GM23338 (cell line): ENCODE results near the gene MTAP. TPM values are rescaled to one million over a fixed set of nuclear protein-coding genes. Genes with fewer than 3 reads are reported as not detected.
A peak's percentile ranks its signal among the peaks of the same experiment; 100 is the strongest.

Source experiments
- ATAC-seq: fragments of 200-7000 bp; cut with Tn5 transposase; 3 replicates; pipeline ENCODE4 v1.9.1; 2020
- DNase-seq: peaks from one replicate; pipeline ENCODE4 v3.0.0-alpha.2; 2015; ENCODE audit warnings: low spot score
- H2AFZ ChIP-seq: fragments of 200-600 bp; sonication (generic); 2 replicates; pipeline ENCODE4 v1.8.0; 2016; ENCODE audit warnings: antibody characterized with exemption, mild to moderate bottlenecking, moderate library complexity
- H3F3A ChIP-seq: fragments of 200-600 bp; sonication (generic); replicated peaks from 2 replicates; pipeline ENCODE4 v1.8.0; 2017; ENCODE audit warnings: antibody characterized with exemption, mixed run types, low read depth
- H3K27ac ChIP-seq: fragments of 200-600 bp; sonication (generic); 2 replicates; pipeline ENCODE4 v1.6.1; 2016; ENCODE audit warnings: low read depth
- H3K27me3 ChIP-seq: fragments of 200-600 bp; sonication (generic); 2 replicates; pipeline ENCODE4 v1.8.0; 2016; ENCODE audit warnings: mild to moderate bottlenecking, mixed run types, moderate library complexity; ENCODE audit not compliant: insufficient read depth
- H3K36me3 ChIP-seq: fragments of 200-600 bp; sonication (generic); 2 replicates; pipeline ENCODE4 v1.8.0; 2016; ENCODE audit warnings: mild to moderate bottlenecking; ENCODE audit not compliant: insufficient read depth
- H3K4me1 ChIP-seq: fragments of 200-600 bp; sonication (generic); 2 replicates; pipeline ENCODE4 v1.8.0; 2016; ENCODE audit warnings: mild to moderate bottlenecking, moderate library complexity; ENCODE audit not compliant: insufficient read depth
- H3K4me2 ChIP-seq: fragments of 200-600 bp; sonication (generic); 2 replicates; pipeline ENCODE4 v1.7.1; 2017; ENCODE audit warnings: mixed run types
- H3K4me3 ChIP-seq: fragments of 200-600 bp; sonication (generic); 2 replicates; pipeline ENCODE4 v1.6.1; 2016; ENCODE audit warnings: mixed run types
- H3K79me2 ChIP-seq: fragments of 200-600 bp; sonication (generic); replicated peaks from 2 replicates; pipeline ENCODE4 v1.8.0; 2017; ENCODE audit warnings: mild to moderate bottlenecking; ENCODE audit not compliant: insufficient read depth
- H3K9me2 ChIP-seq: fragments of 200-600 bp; sonication (generic); 2 replicates; pipeline ENCODE4 v1.8.0; 2017; ENCODE audit not compliant: insufficient read depth
- H4K20me1 ChIP-seq: fragments of 200-600 bp; sonication (generic); replicated peaks from 2 replicates; pipeline ENCODE4 v1.8.0; 2017; ENCODE audit warnings: mild to moderate bottlenecking; ENCODE audit not compliant: insufficient read depth
- H3K27ac Mint-ChIP-seq: 2 replicates; pipeline ENCODE4 v1.8.0; 2020; ENCODE audit warnings: inconsistent platforms, mild to moderate bottlenecking, moderate library complexity, mixed read lengths
- H3K27me3 Mint-ChIP-seq: 3 replicates; pipeline ENCODE4 v1.8.0; 2022; ENCODE audit warnings: low read depth, mild to moderate bottlenecking, moderate library complexity, mixed read lengths, inconsistent platforms; ENCODE audit not compliant: insufficient read depth, poor library complexity
- H3K36me3 Mint-ChIP-seq: 3 replicates; pipeline ENCODE4 v1.8.0; 2021; ENCODE audit warnings: low read depth, mild to moderate bottlenecking, inconsistent platforms, moderate library complexity, mixed read lengths
- H3K4me1 Mint-ChIP-seq: 3 replicates; pipeline ENCODE4 v1.8.0; 2020; ENCODE audit warnings: mild to moderate bottlenecking, inconsistent platforms, mixed read lengths
- H3K4me3 Mint-ChIP-seq: 3 replicates; pipeline ENCODE4 v1.8.0; 2021; ENCODE audit warnings: moderate library complexity, mild to moderate bottlenecking, inconsistent platforms, mixed read lengths
- H3K9me3 Mint-ChIP-seq: 3 replicates; pipeline ENCODE4 v1.8.0; 2020; ENCODE audit warnings: moderate library complexity, mild to moderate bottlenecking, inconsistent platforms, mixed read lengths
- ETS1 ChIP-seq: IDR thresholded peaks from 2 replicates; pipeline ENCODE4 v1.6.1; 2016; ENCODE audit warnings: antibody characterized with exemption
- EZH2 ChIP-seq: fragments of 200-600 bp; sonication (generic); IDR thresholded peaks from one replicate; pipeline ENCODE4 v1.8.0; 2017; ENCODE audit warnings: antibody characterized with exemption, mild to moderate bottlenecking, low read depth; ENCODE audit not compliant: unreplicated experiment
- EZH2phosphoT487 ChIP-seq: fragments of 200-600 bp; sonication (generic); IDR thresholded peaks from one replicate; pipeline ENCODE4 v1.8.1; 2018; ENCODE audit warnings: antibody characterized with exemption; ENCODE audit not compliant: unreplicated experiment
- JUNB ChIP-seq: IDR thresholded peaks from one replicate; pipeline ENCODE4 v1.6.1; 2016; ENCODE audit warnings: antibody characterized with exemption; ENCODE audit not compliant: unreplicated experiment
- POLR2AphosphoS5 ChIP-seq: IDR thresholded peaks from 2 replicates; pipeline ENCODE4 v1.6.1; 2016; ENCODE audit warnings: antibody characterized with exemption, low read depth
- REST ChIP-seq: IDR thresholded peaks from one replicate; pipeline ENCODE4 v1.6.1; 2018; ENCODE audit warnings: antibody characterized with exemption; ENCODE audit not compliant: unreplicated experiment
- STAT1 ChIP-seq: IDR thresholded peaks from one replicate; pipeline ENCODE4 v1.6.1; 2016; ENCODE audit warnings: antibody characterized with exemption; ENCODE audit not compliant: unreplicated experiment
- ZNF114 ChIP-seq: fragments of 250-450 bp; sonication (Bioruptor Pico); IDR thresholded peaks from 2 replicates; pipeline ENCODE4 v1.5.0; 2020; ENCODE audit warnings: mild to moderate bottlenecking, moderate library complexity
- ZNF331 ChIP-seq: fragments of 250-450 bp; sonication (Bioruptor Pico); IDR thresholded peaks from 2 replicates; pipeline ENCODE4 v1.5.0; 2020; ENCODE audit warnings: low read depth, mild to moderate bottlenecking, moderate library complexity
- ZNF462 ChIP-seq: fragments of 250-450 bp; sonication (Bioruptor Pico); IDR thresholded peaks from 2 replicates; pipeline ENCODE4 v1.5.0; 2020; ENCODE audit warnings: mild to moderate bottlenecking, moderate library complexity
- polyA plus RNA-seq: library from polyadenylated mRNA; unstranded; fragments of >200 nt; fragmentation: Nextera tagmentation; extraction: Ambion mirVana; gene quantifications from 2 replicates; pipeline ENCODE4 v1.2.1, GENCODE V29; 2016
- total RNA-seq: library from RNA; depleted of rRNA; stranded (reverse); fragments of >200 nt; shearing (Covaris generic); gene quantifications from 2 replicates; pipeline ENCODE4 v1.2.3, GENCODE V29; 2014

The MTAP gene
- total and polyA plus RNA-seq, 2 experiments from 2014 or later = 61.8 to 70.0 TPM

DNA sequence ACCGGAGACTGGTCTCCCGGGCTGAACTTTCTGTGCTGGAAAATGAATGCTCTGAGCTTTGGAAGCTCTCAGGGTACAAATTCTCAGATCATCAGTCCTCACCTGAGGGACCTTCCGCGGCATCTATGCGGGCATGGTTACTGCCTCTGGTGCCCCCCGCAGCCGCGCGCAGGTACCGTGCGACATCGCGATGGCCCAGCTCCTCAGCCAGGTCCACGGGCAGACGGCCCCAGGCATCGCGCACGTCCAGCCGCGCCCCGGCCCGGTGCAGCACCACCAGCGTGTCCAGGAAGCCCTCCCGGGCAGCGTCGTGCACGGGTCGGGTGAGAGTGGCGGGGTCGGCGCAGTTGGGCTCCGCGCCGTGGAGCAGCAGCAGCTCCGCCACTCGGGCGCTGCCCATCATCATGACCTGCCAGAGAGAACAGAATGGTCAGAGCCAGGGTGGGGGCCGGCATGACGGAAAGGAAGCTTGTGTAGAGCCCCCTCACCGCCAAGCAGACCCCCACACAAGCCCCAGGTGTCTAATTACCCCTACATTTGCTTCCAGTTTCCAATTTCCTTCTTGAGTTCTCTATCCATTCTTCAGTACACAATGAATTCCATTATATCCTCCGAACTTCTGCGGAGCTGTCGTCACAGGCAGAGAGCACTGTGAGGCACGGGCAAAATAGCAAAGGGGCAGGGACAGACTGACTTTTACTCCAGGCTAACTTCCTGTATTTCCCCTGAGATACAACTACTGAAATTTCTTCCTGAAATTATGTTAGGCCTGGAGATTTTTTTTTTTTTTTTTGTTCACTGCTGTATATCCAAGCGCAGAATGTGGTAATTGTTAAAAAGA lies 168.6 kb downstream of the MTAP start:
- no peak overlapping the region for H3K27ac ChIP-seq
- peaks cover 60% of the 10 kb centered on the region for H3F3A ChIP-seq
- peaks cover 98% of the 10 kb centered on the region for H3K27me3 Mint-ChIP-seq
- no peaks in the 10 kb centered on the region; the same call in 1 of the 2 replicates for H3K36me3 ChIP-seq
- no peaks in the 10 kb centered on the region; the same call in 2 of the 3 replicates for H3K36me3 Mint-ChIP-seq
- no peaks in the 10 kb centered on the region for H3K9me2 ChIP-seq
- H3K27me3 ChIP-seq = peaks cover 100% of the 10 kb centered on the region
- peaks cover 3% of the 10 kb centered on the region; the same call in 2 of the 3 replicates for H3K9me3 Mint-ChIP-seq
- no peak overlapping the region for H2AFZ ChIP-seq
- H3K4me1 Mint-ChIP-seq = peaks cover 50% of the 10 kb centered on the region
- peak overlapping the region; percentile 69 for H3K4me2 ChIP-seq
- ATAC-seq (peak; percentile 1), DNase-seq (peak; percentile 50)
- peak overlapping the region; percentile 53 for H3K4me3 Mint-ChIP-seq
- H3K4me1 ChIP-seq = peaks cover 56% of the 10 kb centered on the region
- peaks cover 39% of the 10 kb centered on the region for H4K20me1 ChIP-seq
- no peak overlapping the region for H3K27ac Mint-ChIP-seq
- H3K79me2 ChIP-seq = no peaks in the 10 kb centered on the region
- no peak for TF ChIP-seq ZNF331 (CRISPR knock-in tag)
- TF ChIP-seq REST = no peak
- no peak for TF ChIP-seq ZNF462 (CRISPR knock-in tag)
- no peak for TF ChIP-seq ETS1
- peak; percentile 79 for TF ChIP-seq EZH2phosphoT487
- TF ChIP-seq ZNF114 = no peak
- TF ChIP-seq POLR2AphosphoS5 = no peak
- peak; percentile 96 for TF ChIP-seq EZH2
- TF ChIP-seq STAT1 = no peak
- TF ChIP-seq JUNB = no peak
- peak overlapping the region; percentile 43 for H3K4me3 ChIP-seq
